OCI-LY1 (cell line): ENCODE measurements around the gene METTL25.
A peak's percentile ranks its signal among the peaks of the same experiment; 100 is the strongest.

Experiments
- H2AFZ ChIP-seq: fragments of 200-600 bp; sonication (generic), shearing (Covaris generic); 2 replicates; pipeline ENCODE4 v1.6.0; 2014; ENCODE audit warnings: antibody characterized with exemption, mild to moderate bottlenecking, low read length
- H3F3A ChIP-seq: fragments of 200-600 bp; sonication (generic), shearing (Covaris generic); 2 replicates; pipeline ENCODE4 v1.6.0; 2014; ENCODE audit warnings: mild to moderate bottlenecking, antibody characterized with exemption, low read length, moderate library complexity; ENCODE audit not compliant: insufficient read depth
- H3K27ac ChIP-seq: fragments of 200-600 bp; sonication (generic); 2 replicates; pipeline ENCODE4 v1.5.1; 2014; ENCODE audit warnings: low read length, mixed run types, mild to moderate bottlenecking, low read depth; ENCODE audit not compliant: poor library complexity, severe bottlenecking
- H3K27me3 ChIP-seq: fragments of 200-600 bp; sonication (generic); 2 replicates; pipeline ENCODE4 v1.6.0; 2014; ENCODE audit warnings: antibody characterized with exemption, mild to moderate bottlenecking, low read length, moderate library complexity; ENCODE audit not compliant: insufficient read depth
- H3K36me3 ChIP-seq: fragments of 200-600 bp; sonication (generic); 2 replicates; pipeline ENCODE4 v1.6.1; 2014; ENCODE audit warnings: mild to moderate bottlenecking, antibody characterized with exemption, low read length, moderate library complexity, mixed read lengths; ENCODE audit not compliant: insufficient read depth
- H3K4me1 ChIP-seq: fragments of 200-600 bp; sonication (generic); 2 replicates; pipeline ENCODE4 v1.5.1; 2014; ENCODE audit warnings: mild to moderate bottlenecking, low read length, moderate library complexity; ENCODE audit not compliant: insufficient read depth, severe bottlenecking
- H3K4me2 ChIP-seq: fragments of 200-600 bp; sonication (generic), shearing (Covaris generic); 2 replicates; pipeline ENCODE4 v1.6.1; 2014; ENCODE audit warnings: low read length
- H3K4me3 ChIP-seq: fragments of 200-600 bp; sonication (generic); 2 replicates; pipeline ENCODE4 v1.5.1; 2014; ENCODE audit warnings: low read length, low read depth, mild to moderate bottlenecking, mixed read lengths; ENCODE audit not compliant: poor library complexity, severe bottlenecking
- H3K79me2 ChIP-seq: fragments of 200-600 bp; shearing (Covaris generic); 2 replicates; pipeline ENCODE4 v1.6.1; 2016; ENCODE audit warnings: mixed run types, low read length, mixed read lengths; ENCODE audit not compliant: insufficient read depth
- H3K9ac ChIP-seq: fragments of 200-600 bp; sonication (generic), shearing (Covaris generic); 2 replicates; pipeline ENCODE4 v1.6.1; 2014; ENCODE audit warnings: mild to moderate bottlenecking, low read length, mixed read lengths
- H3K9me2 ChIP-seq: fragments of 200-600 bp; sonication (generic), shearing (Covaris generic); 2 replicates; pipeline ENCODE4 v1.6.1; 2014; ENCODE audit warnings: low read depth, mild to moderate bottlenecking, low read length, mixed read lengths
- H3K9me3 ChIP-seq: fragments of 200-600 bp; shearing (Covaris generic); 2 replicates; pipeline ENCODE4 v1.6.1; 2014; ENCODE audit warnings: low read length, mixed read lengths
- H4K20me1 ChIP-seq: fragments of 200-600 bp; sonication (generic), shearing (Covaris generic); 2 replicates; pipeline ENCODE4 v1.6.0; 2016; ENCODE audit warnings: mild to moderate bottlenecking, low read length; ENCODE audit not compliant: insufficient read depth
- EZH2 ChIP-seq: fragments of 200-600 bp; sonication (generic), shearing (Covaris generic); IDR thresholded peaks from 2 replicates; pipeline ENCODE4 v1.8.0; 2017; ENCODE audit warnings: borderline replicate concordance, mixed run types, mild to moderate bottlenecking, antibody characterized with exemption, low read length, moderate library complexity, mixed read lengths
- TF ChIP-seq, protein P1 (sequence below): fragments of 200-600 bp; sonication (generic), shearing (Covaris generic); IDR thresholded peaks from 2 replicates; pipeline ENCODE4 v1.5.1; 2017; ENCODE audit warnings: mild to moderate bottlenecking, antibody characterized with exemption, low read length, moderate library complexity, mixed read lengths

Gene METTL25

DNA sequence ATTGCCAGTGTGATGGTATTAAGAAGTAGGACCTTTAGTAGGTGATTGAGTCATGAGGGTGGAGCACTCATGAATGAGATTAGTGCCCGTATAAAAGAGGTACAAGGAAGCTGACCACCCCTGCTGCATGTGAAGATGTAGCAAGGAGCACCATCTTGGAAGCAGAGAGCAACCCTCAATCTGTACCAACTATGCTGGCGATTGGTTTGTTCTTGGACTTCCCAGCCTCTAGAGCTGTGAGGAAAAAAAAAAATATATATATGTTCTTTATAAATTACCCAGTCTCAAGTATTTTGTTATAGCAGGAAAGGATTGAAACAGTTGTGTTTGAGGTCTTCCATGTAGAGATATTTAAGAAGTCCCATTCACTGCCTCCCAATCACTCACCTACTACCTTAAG is 16.9 kb downstream of the METTL25 start:
- Histone ChIP-seq H3K9ac (no peak overlapping the region), H3K79me2 (no peaks in the 10 kb centered on the region), H3K4me1 (no peaks in the 10 kb centered on the region), H2AFZ (no peak overlapping the region), H4K20me1 (no peaks in the 10 kb centered on the region), H3K36me3 (no peaks in the 10 kb centered on the region), H3K4me3 (no peak overlapping the region), H3K4me2 (no peak overlapping the region), H3F3A (no peaks in the 10 kb centered on the region), H3K9me2 (no peaks in the 10 kb centered on the region), H3K27me3 (no peaks in the 10 kb centered on the region), H3K27ac (no peak overlapping the region), H3K9me3 (0 out of 2 replicates have a peak, but pooled peaks cover 4% of the 10 kb centered on the region)
- TF ChIP-seq, protein P1, sequence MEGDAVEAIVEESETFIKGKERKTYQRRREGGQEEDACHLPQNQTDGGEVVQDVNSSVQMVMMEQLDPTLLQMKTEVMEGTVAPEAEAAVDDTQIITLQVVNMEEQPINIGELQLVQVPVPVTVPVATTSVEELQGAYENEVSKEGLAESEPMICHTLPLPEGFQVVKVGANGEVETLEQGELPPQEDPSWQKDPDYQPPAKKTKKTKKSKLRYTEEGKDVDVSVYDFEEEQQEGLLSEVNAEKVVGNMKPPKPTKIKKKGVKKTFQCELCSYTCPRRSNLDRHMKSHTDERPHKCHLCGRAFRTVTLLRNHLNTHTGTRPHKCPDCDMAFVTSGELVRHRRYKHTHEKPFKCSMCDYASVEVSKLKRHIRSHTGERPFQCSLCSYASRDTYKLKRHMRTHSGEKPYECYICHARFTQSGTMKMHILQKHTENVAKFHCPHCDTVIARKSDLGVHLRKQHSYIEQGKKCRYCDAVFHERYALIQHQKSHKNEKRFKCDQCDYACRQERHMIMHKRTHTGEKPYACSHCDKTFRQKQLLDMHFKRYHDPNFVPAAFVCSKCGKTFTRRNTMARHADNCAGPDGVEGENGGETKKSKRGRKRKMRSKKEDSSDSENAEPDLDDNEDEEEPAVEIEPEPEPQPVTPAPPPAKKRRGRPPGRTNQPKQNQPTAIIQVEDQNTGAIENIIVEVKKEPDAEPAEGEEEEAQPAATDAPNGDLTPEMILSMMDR = no peak
- no peak for TF ChIP-seq EZH2

GRCh38 chr12:82378997-82379396 is 20.7 kb downstream of the METTL25 start:
- no peaks in the 10 kb centered on the region for H4K20me1 ChIP-seq
- no peak overlapping the region for H2AFZ ChIP-seq
- H3K27ac ChIP-seq = no peak overlapping the region
- H3K9me2 ChIP-seq = no peaks in the 10 kb centered on the region
- H3K4me1 ChIP-seq = no peaks in the 10 kb centered on the region
- H3K27me3 ChIP-seq = no peaks in the 10 kb centered on the region
- H3K79me2 ChIP-seq = no peaks in the 10 kb centered on the region
- H3K4me2 ChIP-seq = no peak overlapping the region
- no peak overlapping the region for H3K9ac ChIP-seq
- H3K4me3 ChIP-seq = no peak overlapping the region
- TF ChIP-seq, protein P1 = no peak
- TF ChIP-seq EZH2 = no peak
- H3K9me3 ChIP-seq = 0 out of 2 replicates have a peak, but pooled peaks cover 4% of the 10 kb centered on the region
- H3F3A ChIP-seq = no peaks in the 10 kb centered on the region
- H3K36me3 ChIP-seq = no peaks in the 10 kb centered on the region

GRCh38 chr12:82383930-82384552 is 25.7 kb downstream of the METTL25 start:
- H2AFZ ChIP-seq = no peak overlapping the region; the same call in 1 of the 2 replicates
- H3K9ac ChIP-seq = no peak overlapping the region
- no peaks in the 10 kb centered on the region for H3K9me2 ChIP-seq
- H3K27me3 ChIP-seq = no peaks in the 10 kb centered on the region
- H3F3A ChIP-seq = no peaks in the 10 kb centered on the region
- TF ChIP-seq, protein P1 = peak; percentile 51; the same call in 1 of the 2 replicates
- TF ChIP-seq EZH2 = no peak
- no peaks in the 10 kb centered on the region for H4K20me1 ChIP-seq
- H3K36me3 ChIP-seq = no peaks in the 10 kb centered on the region
- H3K4me2 ChIP-seq = no peak overlapping the region
- no peak overlapping the region for H3K27ac ChIP-seq
- H3K4me1 ChIP-seq = no peaks in the 10 kb centered on the region
- H3K4me3 ChIP-seq = no peak overlapping the region
- no peaks in the 10 kb centered on the region for H3K9me3 ChIP-seq
- no peaks in the 10 kb centered on the region for H3K79me2 ChIP-seq
